NT2/D1 (cell line): ENCODE data around the gene PSMB5.

Experiments
- SUZ12 ChIP-seq: IDR thresholded peaks from 2 replicates; pipeline ENCODE4 v1.6.1; 2011; ENCODE audit not compliant: insufficient read length, insufficient read depth; ENCODE audit errors: extremely low read depth
- YY1 ChIP-seq: IDR thresholded peaks from 2 replicates; pipeline ENCODE4 v1.6.1; 2011; ENCODE audit not compliant: insufficient read length, insufficient read depth
- ZNF274 ChIP-seq: IDR thresholded peaks from 2 replicates; pipeline ENCODE4 v1.6.1; 2011; ENCODE audit warnings: mild to moderate bottlenecking, low read depth, low read length

GRCh38 chr14:23008831-23009230 lies 25.9 kb downstream of the PSMB5 start:
- TF ChIP-seq SUZ12, result no peak
- no peak for TF ChIP-seq YY1
- no peak for TF ChIP-seq ZNF274
